Hepatocyte (in vitro differentiated cells): ENCODE measurements around the gene TREM1.

Source experiments
- EZH2 ChIP-seq: fragments of 200-600 bp; sonication (generic); IDR thresholded peaks from 2 replicates; pipeline ENCODE4 v1.6.1; 2016; ENCODE audit warnings: antibody characterized with exemption, mild to moderate bottlenecking, borderline replicate concordance
- TF ChIP-seq, protein P1 (sequence below): fragments of 200-600 bp; sonication (generic); IDR thresholded peaks from 2 replicates; pipeline ENCODE4 v1.5.1; 2016; ENCODE audit warnings: antibody characterized with exemption, mild to moderate bottlenecking; ENCODE audit not compliant: poor library complexity

- TF ChIP-seq, protein P1, sequence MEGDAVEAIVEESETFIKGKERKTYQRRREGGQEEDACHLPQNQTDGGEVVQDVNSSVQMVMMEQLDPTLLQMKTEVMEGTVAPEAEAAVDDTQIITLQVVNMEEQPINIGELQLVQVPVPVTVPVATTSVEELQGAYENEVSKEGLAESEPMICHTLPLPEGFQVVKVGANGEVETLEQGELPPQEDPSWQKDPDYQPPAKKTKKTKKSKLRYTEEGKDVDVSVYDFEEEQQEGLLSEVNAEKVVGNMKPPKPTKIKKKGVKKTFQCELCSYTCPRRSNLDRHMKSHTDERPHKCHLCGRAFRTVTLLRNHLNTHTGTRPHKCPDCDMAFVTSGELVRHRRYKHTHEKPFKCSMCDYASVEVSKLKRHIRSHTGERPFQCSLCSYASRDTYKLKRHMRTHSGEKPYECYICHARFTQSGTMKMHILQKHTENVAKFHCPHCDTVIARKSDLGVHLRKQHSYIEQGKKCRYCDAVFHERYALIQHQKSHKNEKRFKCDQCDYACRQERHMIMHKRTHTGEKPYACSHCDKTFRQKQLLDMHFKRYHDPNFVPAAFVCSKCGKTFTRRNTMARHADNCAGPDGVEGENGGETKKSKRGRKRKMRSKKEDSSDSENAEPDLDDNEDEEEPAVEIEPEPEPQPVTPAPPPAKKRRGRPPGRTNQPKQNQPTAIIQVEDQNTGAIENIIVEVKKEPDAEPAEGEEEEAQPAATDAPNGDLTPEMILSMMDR = no peak
- TF ChIP-seq EZH2 = no peak
Measured at GRCh38 chr6:41288754-41289129, 2.3 kb upstream of the TREM1 start.
